Activated CD4-positive, alpha-beta T cell treated with anti-CD3 and anti-CD28 coated beads, Interleukin-2, Interleukin-6, amounts not matched to agents 100 ng/mL and 50 ng/mL, durations not matched to agents 16 hours and 8 hours (primary cell): ENCODE results near the gene HSH2D.

Source experiments
- DNase-seq: peaks from one replicate; pipeline ENCODE4 v3.0.0-alpha.2; 2020

HSH2D gene

GRCh38 chr19:16198370-16198651, 54.8 kb downstream of the HSH2D start:
- DNase-seq, result no peak

- no peak for DNase-seq
These were observed 55.9 kb downstream of the HSH2D start for GRCh38 chr19:16199275-16199932.

GRCh38 chr19:16200038-16201010, 56.8 kb downstream of the HSH2D start:
- DNase-seq, result no peak

DNA sequence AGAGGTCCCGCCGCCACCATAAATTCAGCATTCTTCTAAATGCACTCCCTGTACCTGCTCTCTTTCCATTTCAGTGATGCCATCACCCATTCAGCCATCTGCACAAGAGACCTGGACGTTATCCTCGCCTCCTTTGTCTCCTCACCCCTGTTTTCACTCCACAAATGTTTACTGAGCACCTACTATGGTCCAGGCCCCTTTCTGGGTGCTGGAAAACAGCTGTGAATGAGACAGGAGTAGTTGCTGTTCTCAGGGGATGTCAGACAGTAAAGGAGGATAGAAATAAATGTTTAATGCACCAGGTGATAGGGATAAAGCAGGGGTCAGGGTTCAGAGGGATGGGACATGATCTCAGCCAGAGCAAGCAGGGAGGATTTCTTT, 57.5 kb downstream of the HSH2D start:
- no peak for DNase-seq

DNA sequence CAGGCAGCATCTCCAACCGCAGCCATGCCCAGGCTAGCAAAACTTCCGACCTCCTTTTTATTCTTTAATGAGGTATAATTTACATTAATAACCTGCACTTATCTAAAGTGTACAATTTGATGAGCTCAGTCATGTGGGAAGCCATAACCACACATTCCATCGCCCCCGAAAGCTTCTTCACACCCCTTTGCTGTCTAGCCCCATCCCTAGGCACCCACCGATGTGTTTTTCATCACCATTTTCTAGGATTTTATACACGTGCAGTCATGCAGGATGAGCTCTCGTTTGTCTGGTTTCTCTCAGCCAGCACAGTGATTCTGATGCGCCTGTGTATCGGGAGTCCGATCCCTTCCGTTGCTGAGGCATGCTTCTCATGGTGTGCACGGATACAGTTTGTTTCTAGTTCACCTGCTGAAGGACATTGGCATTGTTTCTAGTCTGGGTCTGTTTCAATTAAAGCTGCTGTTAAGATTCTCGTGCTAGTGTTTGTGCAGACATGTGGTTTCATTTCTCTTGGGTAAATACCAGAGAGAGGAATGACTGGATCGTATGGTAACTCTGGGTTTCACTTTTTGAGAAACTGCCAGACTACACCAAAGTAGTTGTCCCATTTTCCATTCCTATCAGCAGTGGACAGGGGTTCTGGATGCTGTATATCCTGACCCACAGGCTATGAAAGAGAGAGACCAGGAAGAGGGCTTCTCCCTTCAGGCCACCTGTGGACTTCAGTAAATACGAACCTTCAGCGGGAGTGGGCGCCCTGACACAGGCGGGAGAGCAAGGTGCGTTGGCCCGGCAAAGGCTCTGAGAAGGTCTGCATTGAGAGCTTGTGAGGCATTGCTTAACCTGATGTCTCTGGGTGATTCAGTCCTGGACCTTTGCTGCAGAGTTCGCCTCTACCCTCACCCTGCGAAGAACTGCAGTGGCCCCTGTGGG, 59.1 kb downstream of the HSH2D start:
- DNase-seq, result peak; percentile 39

DNA sequence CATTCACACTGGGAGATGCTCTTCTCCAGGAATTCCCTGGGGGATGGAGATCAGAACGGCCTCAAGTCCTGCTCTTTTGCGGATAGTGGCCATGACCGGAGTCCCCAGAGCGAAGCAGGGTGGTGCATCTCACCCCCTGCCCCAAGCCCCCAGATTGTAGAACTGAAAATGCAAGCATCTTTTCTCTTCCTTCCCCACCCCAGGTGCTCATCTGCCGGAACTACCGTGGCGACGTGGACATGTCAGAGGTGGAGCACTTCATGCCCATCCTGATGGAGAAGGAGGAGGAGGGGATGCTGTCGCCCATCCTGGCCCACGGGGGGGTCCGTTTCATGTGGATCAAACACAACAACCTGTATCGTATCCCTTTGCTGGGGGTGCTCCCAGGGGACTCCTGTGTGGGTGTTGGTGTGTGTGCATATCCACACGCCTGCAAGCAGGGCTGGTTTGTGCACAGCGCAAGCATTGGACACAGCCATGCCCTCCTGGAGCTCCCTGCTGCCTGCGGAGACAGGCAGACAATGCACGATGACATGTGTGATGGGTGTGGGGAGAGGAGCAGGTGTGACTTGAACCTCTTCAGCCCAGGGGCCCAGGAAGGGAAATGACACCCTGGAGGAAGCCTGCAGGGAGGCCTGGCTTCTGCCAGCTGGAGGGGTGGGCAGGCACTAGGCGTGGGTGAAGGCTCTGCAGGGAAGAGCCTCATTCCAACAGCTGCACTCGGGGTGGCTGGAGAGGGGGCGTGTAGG, 59.9 kb downstream of the HSH2D start:
- no peak for DNase-seq

- DNase-seq, result no peak
These were observed 60.5 kb downstream of the HSH2D start for GRCh38 chr19:16204005-16204294.

GRCh38 chr19:16205205-16206045, 61.9 kb downstream of the HSH2D start:
- no peak for DNase-seq

GRCh38 chr19:16206046-16206605, 62.6 kb downstream of the HSH2D start:
- DNase-seq, result no peak

GRCh38 chr19:16206637-16207036, 63.2 kb downstream of the HSH2D start:
- no peak for DNase-seq

- DNase-seq, result no peak
These were observed 63.6 kb downstream of the HSH2D start for GRCh38 chr19:16207063-16207462.

- no peak for DNase-seq
These were observed 64.1 kb downstream of the HSH2D start for GRCh38 chr19:16207490-16208025.
